Measurements from ENCODE around the gene RABEP2. TPM values are rescaled to one million over a fixed set of nuclear protein-coding genes. Genes with fewer than 3 reads are reported as not detected.
"Not testable (repeated sequence)": the region's sequence is repeated elsewhere in the genome, so short reads cannot be mapped to it uniquely, and the experiment has no call there.

RABEP2 gene
- total RNA-seq: 100 to 1,000 TPM in 3 of 4 donors, 10 to 100 TPM in 1; 70.6 to 394 (median 120) TPM

GRCh38 chr16:28924762-28925385 lies at the start of gene RABEP2:
Gene RABEP2, minus strand, starts transcription at chr16:28925238. Its CDS starts 75 bp downstream, at chr16:28925163.
- H3K27me3 ChIP-seq: no peaks in the 10 kb centered on the region
- H3K4me3 ChIP-seq: peak within 1 kb of the TSS; percentile 80 to 94 (median 83)
- H3K9me3 ChIP-seq: no peaks in the 10 kb centered on the region
- H3K4me1 ChIP-seq: peaks cover 0 to 7% (median 5%) of the 10 kb centered on the region in 4 donors
- peak within 1 kb of the TSS; percentile 97 to 99 (median 98) for H3K27ac ChIP-seq
- TF ChIP-seq, protein P1, sequence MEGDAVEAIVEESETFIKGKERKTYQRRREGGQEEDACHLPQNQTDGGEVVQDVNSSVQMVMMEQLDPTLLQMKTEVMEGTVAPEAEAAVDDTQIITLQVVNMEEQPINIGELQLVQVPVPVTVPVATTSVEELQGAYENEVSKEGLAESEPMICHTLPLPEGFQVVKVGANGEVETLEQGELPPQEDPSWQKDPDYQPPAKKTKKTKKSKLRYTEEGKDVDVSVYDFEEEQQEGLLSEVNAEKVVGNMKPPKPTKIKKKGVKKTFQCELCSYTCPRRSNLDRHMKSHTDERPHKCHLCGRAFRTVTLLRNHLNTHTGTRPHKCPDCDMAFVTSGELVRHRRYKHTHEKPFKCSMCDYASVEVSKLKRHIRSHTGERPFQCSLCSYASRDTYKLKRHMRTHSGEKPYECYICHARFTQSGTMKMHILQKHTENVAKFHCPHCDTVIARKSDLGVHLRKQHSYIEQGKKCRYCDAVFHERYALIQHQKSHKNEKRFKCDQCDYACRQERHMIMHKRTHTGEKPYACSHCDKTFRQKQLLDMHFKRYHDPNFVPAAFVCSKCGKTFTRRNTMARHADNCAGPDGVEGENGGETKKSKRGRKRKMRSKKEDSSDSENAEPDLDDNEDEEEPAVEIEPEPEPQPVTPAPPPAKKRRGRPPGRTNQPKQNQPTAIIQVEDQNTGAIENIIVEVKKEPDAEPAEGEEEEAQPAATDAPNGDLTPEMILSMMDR (IDR thresholded peaks at IDR 0.05): no peak
- peak in 1 of 2 donors; percentile 27 for TF ChIP-seq POLR2A (IDR thresholded peaks at IDR 0.05)
- H3K36me3 ChIP-seq: peaks cover 0 to 14% (median 0%) of the 10 kb centered on the region in 3 donors
- peak; percentile 99 for DNase-seq

GRCh38 chr16:28974437-28975157 lies 49.6 kb upstream of the RABEP2 start, which contains the start of gene SPNS1:
Gene SPNS1, plus strand, starts transcription at chr16:28974778. Its CDS starts 374 bp downstream, at chr16:28975152.
- Histone ChIP-seq H3K36me3 (peaks cover 0 to 20% (median 0%) of the 10 kb centered on the region in 3 donors), H3K4me3 (peak within 1 kb of the TSS; percentile 64 to 95 (median 70)), H3K4me1 (peaks cover 0 to 17% (median 9%) of the 10 kb centered on the region in 4 donors), H3K27ac (peak within 1 kb of the TSS; percentile 49 to 67 (median 60)), H3K27me3 (no peaks in the 10 kb centered on the region), H3K9me3 (no peaks in the 10 kb centered on the region)
- DNase-seq: peak; percentile 97 to 99 (median 98)
- TF ChIP-seq POLR2A (IDR thresholded peaks at IDR 0.05): peak in 1 of 2 donors; percentile 42
- TF ChIP-seq, protein P1 (IDR thresholded peaks at IDR 0.05): peak in 1 of 6 experiments; percentile 17

DNA sequence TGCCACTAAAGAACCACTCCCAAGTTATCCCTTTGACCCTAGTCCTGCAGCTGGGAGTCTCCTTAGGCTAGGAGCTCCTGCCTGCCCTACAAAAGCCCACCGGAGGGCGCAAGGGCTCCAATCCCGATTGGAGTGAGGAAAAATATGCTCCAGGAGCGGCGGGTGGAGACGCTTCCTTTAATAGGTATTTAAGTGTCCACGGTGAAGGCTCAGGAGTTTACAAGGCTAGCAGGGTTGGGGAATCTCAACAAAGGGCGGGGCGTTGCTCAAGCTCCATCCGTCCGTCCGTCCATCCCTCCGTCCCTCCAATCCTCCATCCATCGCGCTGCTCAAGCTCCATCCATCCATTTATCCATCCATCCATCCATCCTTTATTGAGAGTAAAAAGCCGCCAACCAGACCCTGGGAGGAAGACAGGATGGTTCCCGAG lies 49.0 kb upstream of the RABEP2 start:
- TF ChIP-seq, protein P1 (IDR thresholded peaks at IDR 0.05): peak in 4 of 6 experiments; percentile 37 to 49 (median 44)
- no peak for TF ChIP-seq POLR2A (IDR thresholded peaks at IDR 0.05)
- Histone ChIP-seq H3K4me1 (peaks cover 0 to 17% (median 9%) of the 10 kb centered on the region in 4 donors), H3K27me3 (no peaks in the 10 kb centered on the region), H3K36me3 (peaks cover 0 to 15% (median 0%) of the 10 kb centered on the region in 3 donors), H3K4me3 (peak overlapping the region; percentile 64 to 95 (median 70)), H3K27ac (peak overlapping the region; percentile 49 to 67 (median 60)), H3K9me3 (no peaks in the 10 kb centered on the region)
- DNase-seq: peak in 2 of 3 donors; percentile 43 to 72

DNA sequence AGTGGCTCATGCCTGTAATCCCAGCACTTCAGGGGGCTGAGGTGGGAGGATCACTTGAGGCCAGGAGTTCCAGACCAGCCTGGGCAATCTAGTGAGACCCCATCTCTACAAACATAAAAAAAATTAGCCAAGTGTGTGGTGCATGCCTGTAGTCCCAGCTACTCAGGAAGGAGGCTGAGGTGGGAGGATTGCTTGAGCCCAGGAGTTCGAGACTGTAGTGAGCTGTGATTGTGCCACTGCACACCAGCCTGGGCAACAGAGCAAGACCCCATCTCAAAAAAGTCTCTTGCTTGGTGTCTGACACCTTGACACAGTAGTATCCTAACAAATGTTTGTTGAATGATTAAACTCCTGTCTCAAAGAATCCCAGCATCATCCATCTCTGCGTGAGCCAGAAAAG lies 44.7 kb upstream of the RABEP2 start:
- H3K9me3 ChIP-seq: not testable (repeated sequence)

GRCh38 chr16:28967156-28967555 lies 42.1 kb upstream of the RABEP2 start:
- no peak for TF ChIP-seq POLR2A (IDR thresholded peaks at IDR 0.05)
- TF ChIP-seq, protein P1 (IDR thresholded peaks at IDR 0.05): no peak
- Histone ChIP-seq H3K36me3 (peaks cover 0 to 38% (median 0%) of the 10 kb centered on the region in 3 donors), H3K4me3 (no peak overlapping the region), H3K27ac (no peak overlapping the region), H3K27me3 (no peaks in the 10 kb centered on the region), H3K4me1 (no peaks in the 10 kb centered on the region), H3K9me3 (no peaks in the 10 kb centered on the region)
- DNase-seq: no peak

More for the DNA sequence above, 44.7 kb upstream of the RABEP2 start:
- not testable (repeated sequence) for H3K27ac ChIP-seq, DNase-seq, H3K4me1 ChIP-seq, H3K4me3 ChIP-seq, H3K27me3 ChIP-seq
- H3K36me3 ChIP-seq: peaks cover 0 to 13% (median 0%) of the 10 kb centered on the region in 3 donors
